Glutamatergic neuron (in vitro differentiated cells): ENCODE measurements around the gene FAAH. TPM values are rescaled to one million over a fixed set of nuclear protein-coding genes. Genes with fewer than 3 reads are reported as not detected.
A peak's percentile ranks its signal among the peaks of the same experiment; 100 is the strongest.

Source experiments
- DNase-seq: peaks from one replicate; pipeline ENCODE4 v3.0.0; 2022
- H3K27ac Mint-ChIP-seq: one replicate; pipeline ENCODE4 v1.8.0; 2020; ENCODE audit warnings: mild to moderate bottlenecking, mixed read lengths, inconsistent platforms; ENCODE audit not compliant: unreplicated experiment
- H3K27me3 Mint-ChIP-seq: one replicate; pipeline ENCODE4 v1.8.0; 2020; ENCODE audit warnings: mild to moderate bottlenecking, moderate library complexity, mixed read lengths, inconsistent platforms; ENCODE audit not compliant: unreplicated experiment
- H3K36me3 Mint-ChIP-seq: one replicate; pipeline ENCODE4 v1.8.0; 2020; ENCODE audit warnings: mild to moderate bottlenecking, mixed read lengths, inconsistent platforms; ENCODE audit not compliant: unreplicated experiment
- H3K4me1 Mint-ChIP-seq: one replicate; pipeline ENCODE4 v1.8.0; 2020; ENCODE audit warnings: mild to moderate bottlenecking, low read depth, mixed read lengths, inconsistent platforms; ENCODE audit not compliant: unreplicated experiment
- H3K4me3 Mint-ChIP-seq: one replicate; pipeline ENCODE4 v1.8.0; 2020; ENCODE audit warnings: mild to moderate bottlenecking, mixed read lengths, inconsistent platforms; ENCODE audit not compliant: unreplicated experiment
- H3K9me3 Mint-ChIP-seq: one replicate; pipeline ENCODE4 v1.8.0; 2020; ENCODE audit warnings: mild to moderate bottlenecking, moderate library complexity, mixed read lengths, inconsistent platforms; ENCODE audit not compliant: unreplicated experiment
- total RNA-seq: library from RNA; stranded (reverse); fragmentation: NEBNext Ultra II Directional; extraction: Animal tissue kit (Norgen Biotek cat#: 25700); gene quantifications from one replicate; pipeline ENCODE4 v1.2.1, GENCODE V29; 2021; ENCODE audit not compliant: unreplicated experiment
- TF ChIP-seq, protein P1 (sequence below): fragments of 200-600 bp; sonication (generic); IDR thresholded peaks from one replicate; pipeline ENCODE4 v1.5.0; 2021; ENCODE audit not compliant: partially characterized antibody, unreplicated experiment

The FAAH gene
- total RNA-seq, 1 donor from 2014 or later, result 1.7 TPM

DNA sequence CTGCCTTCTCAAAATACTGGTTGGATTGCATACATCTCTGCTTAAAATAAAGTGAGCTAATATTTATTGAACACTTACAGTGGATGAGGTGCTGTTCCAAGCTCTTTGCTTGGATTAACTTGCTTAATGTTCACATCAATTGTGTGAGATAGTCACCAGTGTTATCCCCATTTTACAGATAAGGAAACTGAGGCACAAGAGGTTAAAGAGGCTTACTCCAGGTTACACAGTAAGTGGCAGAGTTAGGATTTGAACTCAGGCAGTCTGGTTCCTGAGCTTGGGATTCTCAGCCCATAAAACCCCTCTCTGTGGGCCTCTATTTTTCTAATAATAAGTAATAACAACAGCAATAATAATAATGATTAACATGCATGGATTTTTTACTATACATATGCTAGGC lies 13.6 kb upstream of the FAAH start:
- Mint-ChIP-seq H3K36me3 (peaks cover 5% of the 10 kb centered on the region), H3K4me3 (no peak overlapping the region), H3K4me1 (no peaks in the 10 kb centered on the region), H3K9me3 (peaks cover 4% of the 10 kb centered on the region), H3K27ac (no peak overlapping the region), H3K27me3 (peaks cover 2% of the 10 kb centered on the region)
- no peak for DNase-seq
- TF ChIP-seq, protein P1, sequence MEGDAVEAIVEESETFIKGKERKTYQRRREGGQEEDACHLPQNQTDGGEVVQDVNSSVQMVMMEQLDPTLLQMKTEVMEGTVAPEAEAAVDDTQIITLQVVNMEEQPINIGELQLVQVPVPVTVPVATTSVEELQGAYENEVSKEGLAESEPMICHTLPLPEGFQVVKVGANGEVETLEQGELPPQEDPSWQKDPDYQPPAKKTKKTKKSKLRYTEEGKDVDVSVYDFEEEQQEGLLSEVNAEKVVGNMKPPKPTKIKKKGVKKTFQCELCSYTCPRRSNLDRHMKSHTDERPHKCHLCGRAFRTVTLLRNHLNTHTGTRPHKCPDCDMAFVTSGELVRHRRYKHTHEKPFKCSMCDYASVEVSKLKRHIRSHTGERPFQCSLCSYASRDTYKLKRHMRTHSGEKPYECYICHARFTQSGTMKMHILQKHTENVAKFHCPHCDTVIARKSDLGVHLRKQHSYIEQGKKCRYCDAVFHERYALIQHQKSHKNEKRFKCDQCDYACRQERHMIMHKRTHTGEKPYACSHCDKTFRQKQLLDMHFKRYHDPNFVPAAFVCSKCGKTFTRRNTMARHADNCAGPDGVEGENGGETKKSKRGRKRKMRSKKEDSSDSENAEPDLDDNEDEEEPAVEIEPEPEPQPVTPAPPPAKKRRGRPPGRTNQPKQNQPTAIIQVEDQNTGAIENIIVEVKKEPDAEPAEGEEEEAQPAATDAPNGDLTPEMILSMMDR, result no peak

DNA sequence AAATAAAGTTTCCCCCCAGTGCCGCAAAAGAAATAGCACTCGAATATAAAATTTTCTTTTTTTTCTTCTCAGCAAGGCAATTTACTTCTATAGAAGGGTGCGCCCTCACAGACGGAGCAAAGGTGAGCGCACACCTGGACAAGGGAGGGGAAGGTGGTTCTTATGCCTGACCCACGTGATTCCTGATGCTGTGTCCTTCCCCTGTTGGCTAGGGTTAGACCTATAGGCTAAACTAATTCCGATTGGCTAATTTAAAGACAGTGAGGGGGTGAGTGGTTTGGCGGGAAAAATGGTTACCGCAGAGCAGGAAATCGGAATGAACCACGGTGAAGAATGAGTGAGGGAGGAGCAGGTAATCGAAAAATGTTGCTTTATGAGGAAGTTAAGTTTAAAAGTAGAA lies 607 bp upstream of the FAAH start:
- H3K4me3 Mint-ChIP-seq, result peak overlapping the region; percentile 67
- H3K27me3 Mint-ChIP-seq, result peaks cover 18% of the 10 kb centered on the region
- no peak for DNase-seq
- TF ChIP-seq, protein P1, result no peak
- H3K9me3 Mint-ChIP-seq, result peaks cover 9% of the 10 kb centered on the region
- H3K36me3 Mint-ChIP-seq, result peaks cover 12% of the 10 kb centered on the region
- H3K27ac Mint-ChIP-seq, result no peak overlapping the region
- H3K4me1 Mint-ChIP-seq, result no peaks in the 10 kb centered on the region

DNA sequence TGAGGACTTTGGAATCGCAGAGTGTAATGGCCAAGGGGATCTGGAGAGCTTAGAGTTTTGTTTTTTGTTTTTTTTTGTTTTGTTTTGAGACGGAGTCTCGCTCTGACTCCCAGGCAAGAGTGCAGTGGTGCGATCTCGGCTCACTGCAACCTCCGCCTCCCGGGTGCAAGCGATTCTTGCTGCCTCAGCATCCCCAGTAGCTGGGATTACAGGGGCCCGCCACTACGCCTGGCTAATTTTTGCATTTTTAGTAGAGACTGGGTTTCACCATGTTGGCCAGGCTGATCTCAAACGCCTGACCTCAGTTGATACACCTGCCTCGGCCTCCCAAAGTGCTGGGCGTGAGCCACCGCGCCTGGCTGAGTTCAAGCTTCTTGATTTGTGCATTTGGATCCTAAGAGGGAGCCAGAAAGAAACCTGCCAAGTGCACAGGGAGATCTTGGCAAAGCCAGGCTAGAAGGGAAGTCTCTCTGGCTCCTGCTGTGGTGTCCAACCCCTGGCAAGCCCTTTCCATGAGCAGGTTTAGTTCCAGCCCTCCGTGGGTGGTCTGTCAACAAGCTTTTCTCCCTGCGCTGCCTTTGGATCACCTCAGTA lies 852 bp downstream of the FAAH start:
- Mint-ChIP-seq H3K9me3 (peaks cover 9% of the 10 kb centered on the region), H3K4me3 (peak overlapping the region; percentile 75), H3K27me3 (peaks cover 20% of the 10 kb centered on the region), H3K36me3 (peaks cover 12% of the 10 kb centered on the region), H3K27ac (no peak overlapping the region), H3K4me1 (no peaks in the 10 kb centered on the region)
- TF ChIP-seq, protein P1, result no peak
- DNase-seq, result no peak

DNA sequence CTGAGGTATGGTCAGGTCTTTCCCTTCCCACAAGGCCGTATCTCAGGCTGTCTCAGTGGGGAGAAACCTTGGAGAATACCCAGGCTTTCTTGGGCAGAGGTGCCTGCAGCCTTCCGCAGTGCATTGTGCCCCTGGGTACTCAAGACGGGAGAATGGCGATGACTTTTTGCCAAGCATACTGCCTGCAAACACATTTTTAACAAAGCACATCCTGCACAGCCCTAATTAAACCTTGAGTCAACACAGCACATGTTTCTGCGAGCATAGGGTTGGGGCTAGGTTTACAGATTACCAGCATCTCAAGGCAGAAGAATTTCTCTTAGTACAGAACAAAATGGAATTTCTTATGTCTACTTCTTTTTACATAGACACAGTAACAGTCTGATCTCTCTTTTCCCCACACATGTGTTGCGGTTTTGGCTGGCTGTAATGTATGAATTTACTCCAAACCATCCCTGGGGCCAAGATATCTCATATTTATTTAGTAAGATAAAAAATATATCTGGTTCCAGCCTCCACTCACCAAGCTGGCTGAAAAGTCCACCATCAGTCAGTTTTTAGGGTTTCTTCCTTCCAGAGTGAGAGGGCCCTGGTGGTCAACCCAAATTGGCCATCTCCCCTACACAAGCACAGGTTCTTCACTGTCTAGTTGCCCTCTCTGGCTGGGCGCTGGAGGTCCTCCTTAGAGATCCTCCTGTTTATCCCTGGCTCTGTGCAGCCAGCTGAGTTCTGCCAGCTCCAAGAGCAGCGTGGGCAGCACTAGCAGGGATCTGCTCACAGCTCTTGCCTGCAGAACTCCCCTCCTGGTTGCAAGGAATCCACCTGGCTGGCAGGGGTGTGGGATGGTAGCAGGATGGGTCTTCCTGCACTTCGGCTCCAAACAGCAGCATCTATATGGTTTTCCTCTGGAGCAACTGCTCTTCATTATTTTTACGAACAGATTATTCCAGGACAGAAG lies 2.6 kb downstream of the FAAH start:
- H3K27ac Mint-ChIP-seq, result no peak overlapping the region
- H3K4me1 Mint-ChIP-seq, result no peaks in the 10 kb centered on the region
- no peak for DNase-seq
- H3K4me3 Mint-ChIP-seq, result no peak overlapping the region
- TF ChIP-seq, protein P1, result no peak
- peaks cover 23% of the 10 kb centered on the region for H3K27me3 Mint-ChIP-seq
- peaks cover 9% of the 10 kb centered on the region for H3K9me3 Mint-ChIP-seq
- H3K36me3 Mint-ChIP-seq, result peaks cover 12% of the 10 kb centered on the region

DNA sequence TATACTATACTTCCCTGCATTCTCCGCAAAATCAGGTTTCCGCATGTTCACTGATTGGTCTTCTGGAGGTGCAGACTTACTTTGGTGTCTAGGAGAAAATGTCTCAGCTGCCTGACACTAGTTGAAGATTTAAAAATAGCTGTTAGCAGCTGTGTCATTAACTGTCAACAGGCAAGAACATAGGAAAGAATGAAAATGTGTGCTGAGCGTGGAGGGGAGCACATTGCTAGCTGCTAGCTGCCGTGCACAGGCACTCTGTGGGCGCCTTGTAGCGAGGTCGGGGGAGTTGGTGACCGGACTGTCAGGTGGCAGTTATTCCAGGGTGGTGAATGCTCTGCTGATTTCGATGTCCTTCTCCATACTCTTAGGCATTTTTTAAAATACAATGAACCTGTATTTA lies 5.2 kb downstream of the FAAH start:
- H3K27me3 Mint-ChIP-seq, result peaks cover 17% of the 10 kb centered on the region
- no peaks in the 10 kb centered on the region for H3K36me3 Mint-ChIP-seq
- H3K27ac Mint-ChIP-seq, result no peak overlapping the region
- H3K9me3 Mint-ChIP-seq, result no peaks in the 10 kb centered on the region
- TF ChIP-seq, protein P1, result no peak
- no peaks in the 10 kb centered on the region for H3K4me1 Mint-ChIP-seq
- DNase-seq, result no peak
- no peak overlapping the region for H3K4me3 Mint-ChIP-seq
